ENCODE measurements around the gene ENHO.

- TF ChIP-seq YY1 (IDR thresholded peaks at IDR 0.05; ENCODE audit: insufficient read depth, insufficient read length), result no peak
- no peak for TF ChIP-seq ZNF274 (IDR thresholded peaks at IDR 0.05; ENCODE audit: low read depth, low read length)
- TF ChIP-seq SUZ12 (IDR thresholded peaks at IDR 0.05; ENCODE audit: extremely low read depth, insufficient read depth, insufficient read length), result no peak
These were observed 23.5 kb upstream of the ENHO start for GRCh38 chr9:34546102-34546833.
